PC-3 (cell line): ENCODE data around the gene TARP.

Source experiments
- EZH2 ChIP-seq: fragments of 300-600 bp; sonication (generic); IDR thresholded peaks from one replicate; pipeline ENCODE4 v1.6.1; 2017; ENCODE audit warnings: antibody characterized with exemption, mild to moderate bottlenecking, low read length; ENCODE audit not compliant: unreplicated experiment
- TF ChIP-seq, protein P1 (sequence below): fragments of 300-600 bp; sonication (generic); conservative IDR thresholded peaks from 2 replicates; pipeline ENCODE4 v1.5.1; 2017; ENCODE audit warnings: antibody characterized with exemption, low read depth, mild to moderate bottlenecking, low read length

GRCh38 chr7:38283107-38283506 is 9.7 kb upstream of the TARP start:
- TF ChIP-seq, protein P1, sequence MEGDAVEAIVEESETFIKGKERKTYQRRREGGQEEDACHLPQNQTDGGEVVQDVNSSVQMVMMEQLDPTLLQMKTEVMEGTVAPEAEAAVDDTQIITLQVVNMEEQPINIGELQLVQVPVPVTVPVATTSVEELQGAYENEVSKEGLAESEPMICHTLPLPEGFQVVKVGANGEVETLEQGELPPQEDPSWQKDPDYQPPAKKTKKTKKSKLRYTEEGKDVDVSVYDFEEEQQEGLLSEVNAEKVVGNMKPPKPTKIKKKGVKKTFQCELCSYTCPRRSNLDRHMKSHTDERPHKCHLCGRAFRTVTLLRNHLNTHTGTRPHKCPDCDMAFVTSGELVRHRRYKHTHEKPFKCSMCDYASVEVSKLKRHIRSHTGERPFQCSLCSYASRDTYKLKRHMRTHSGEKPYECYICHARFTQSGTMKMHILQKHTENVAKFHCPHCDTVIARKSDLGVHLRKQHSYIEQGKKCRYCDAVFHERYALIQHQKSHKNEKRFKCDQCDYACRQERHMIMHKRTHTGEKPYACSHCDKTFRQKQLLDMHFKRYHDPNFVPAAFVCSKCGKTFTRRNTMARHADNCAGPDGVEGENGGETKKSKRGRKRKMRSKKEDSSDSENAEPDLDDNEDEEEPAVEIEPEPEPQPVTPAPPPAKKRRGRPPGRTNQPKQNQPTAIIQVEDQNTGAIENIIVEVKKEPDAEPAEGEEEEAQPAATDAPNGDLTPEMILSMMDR = no peak
- no peak for TF ChIP-seq EZH2
